Mucosa of rectum (tissue), 2 donors: ENCODE results near the gene MYH1.

ENCODE experiments used
- H3K27ac ChIP-seq, 2 donors: one replicate each; pipeline ENCODE4 v1.7.0; 2013; ENCODE audit warnings: inconsistent platforms in 2 of 2, low read depth in 2 of 2, low read length in 2 of 2
- H3K27me3 ChIP-seq, 2 donors: one replicate each; pipeline ENCODE4 v1.7.0; 2013; ENCODE audit warnings: low read length in 2 of 2; ENCODE audit not compliant: control insufficient read depth in 2 of 2, insufficient read depth in 2 of 2
- H3K36me3 ChIP-seq, 2 donors: one replicate each; pipeline ENCODE4 v1.7.0; 2013; ENCODE audit warnings: low read length in 2 of 2; ENCODE audit not compliant: control insufficient read depth in 2 of 2, insufficient read depth in 2 of 2
- H3K4me1 ChIP-seq, 2 donors: one replicate each; pipeline ENCODE4 v1.7.0; 2013; ENCODE audit warnings: low read length in 2 of 2, mild to moderate bottlenecking in 1 of 2; ENCODE audit not compliant: control insufficient read depth in 2 of 2, insufficient read depth in 2 of 2
- H3K4me3 ChIP-seq, 2 donors: one replicate each; pipeline ENCODE4 v1.7.0; 2013; ENCODE audit warnings: low read length in 2 of 2
- H3K9ac ChIP-seq, 2 donors: one replicate each; pipeline ENCODE4 v1.7.0; 2013; ENCODE audit warnings: low read length in 2 of 2, low read depth in 1 of 2, mild to moderate bottlenecking in 1 of 2
- H3K9me3 ChIP-seq, 2 donors: one replicate each; pipeline ENCODE4 v1.7.0; 2013; ENCODE audit warnings: low read length in 2 of 2; ENCODE audit not compliant: control insufficient read depth in 2 of 2
- donor health status: healthy.
- donor health status: Normal muscosa, but diverticular disease.

MYH1 gene

GRCh38 chr17:10532026-10532425, 13.7 kb upstream of the MYH1 start:
- H3K27ac ChIP-seq, result no peak overlapping the region
- H3K27me3 ChIP-seq, result no peaks in the 10 kb centered on the region
- no peak overlapping the region for H3K9ac ChIP-seq
- no peaks in the 10 kb centered on the region for H3K4me1 ChIP-seq
- no peaks in the 10 kb centered on the region for H3K9me3 ChIP-seq
- no peaks in the 10 kb centered on the region for H3K36me3 ChIP-seq
- H3K4me3 ChIP-seq, result no peak overlapping the region

DNA sequence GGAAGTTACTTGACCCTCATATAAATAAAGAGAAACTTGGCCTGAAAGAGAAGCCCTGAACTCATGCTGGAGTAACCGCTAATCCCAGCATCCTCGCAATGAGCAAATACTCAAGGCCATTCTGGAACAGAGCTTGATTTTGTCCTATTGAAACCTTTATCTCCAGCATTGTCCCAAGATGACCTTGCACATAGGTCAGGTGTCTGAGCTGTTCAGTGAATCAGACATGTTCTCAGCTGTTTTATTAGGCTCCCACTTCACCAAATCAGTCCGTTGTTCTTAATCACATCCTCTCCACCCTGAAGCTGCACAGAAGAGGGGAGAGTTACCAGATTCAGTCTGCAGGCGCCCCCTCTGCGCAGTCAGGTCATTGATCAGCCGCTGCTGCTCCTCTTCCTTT, 9.1 kb upstream of the MYH1 start:
- Histone ChIP-seq H3K4me3 (no peak overlapping the region), H3K9ac (no peak overlapping the region), H3K27me3 (no peaks in the 10 kb centered on the region), H3K9me3 (no peaks in the 10 kb centered on the region), H3K27ac (no peak overlapping the region), H3K4me1 (no peaks in the 10 kb centered on the region), H3K36me3 (no peaks in the 10 kb centered on the region)

- Histone ChIP-seq H3K27me3 (no peaks in the 10 kb centered on the region), H3K9me3 (no peaks in the 10 kb centered on the region), H3K9ac (no peak overlapping the region), H3K27ac (no peak overlapping the region), H3K36me3 (no peaks in the 10 kb centered on the region), H3K4me1 (no peaks in the 10 kb centered on the region), H3K4me3 (no peak overlapping the region)
Observed at GRCh38 chr17:10526517-10526916, 8.2 kb upstream of the MYH1 start.

- Histone ChIP-seq H3K36me3 (no peaks in the 10 kb centered on the region), H3K4me3 (no peak overlapping the region), H3K27ac (no peak overlapping the region), H3K9ac (no peak overlapping the region), H3K27me3 (no peaks in the 10 kb centered on the region), H3K9me3 (no peaks in the 10 kb centered on the region), H3K4me1 (no peaks in the 10 kb centered on the region)
Observed at GRCh38 chr17:10523064-10523463, 4.7 kb upstream of the MYH1 start.

GRCh38 chr17:10521949-10522348, 3.6 kb upstream of the MYH1 start:
- no peaks in the 10 kb centered on the region for H3K27me3 ChIP-seq
- no peaks in the 10 kb centered on the region for H3K4me1 ChIP-seq
- H3K27ac ChIP-seq, result no peak overlapping the region
- H3K9me3 ChIP-seq, result no peaks in the 10 kb centered on the region
- H3K4me3 ChIP-seq, result no peak overlapping the region
- H3K9ac ChIP-seq, result no peak overlapping the region
- H3K36me3 ChIP-seq, result no peaks in the 10 kb centered on the region

- Histone ChIP-seq H3K9me3 (no peaks in the 10 kb centered on the region), H3K27me3 (no peaks in the 10 kb centered on the region), H3K4me3 (no peak overlapping the region), H3K4me1 (no peaks in the 10 kb centered on the region), H3K27ac (no peak overlapping the region), H3K9ac (no peak overlapping the region), H3K36me3 (no peaks in the 10 kb centered on the region)
Observed at GRCh38 chr17:10516638-10517037, 1.7 kb downstream of the MYH1 start.

GRCh38 chr17:10516065-10516464, 2.3 kb downstream of the MYH1 start:
- H3K4me3 ChIP-seq, result no peak overlapping the region
- H3K9ac ChIP-seq, result no peak overlapping the region
- no peak overlapping the region for H3K27ac ChIP-seq
- no peaks in the 10 kb centered on the region for H3K36me3 ChIP-seq
- no peaks in the 10 kb centered on the region for H3K9me3 ChIP-seq
- H3K27me3 ChIP-seq, result no peaks in the 10 kb centered on the region
- H3K4me1 ChIP-seq, result no peaks in the 10 kb centered on the region

- Histone ChIP-seq H3K27me3 (no peaks in the 10 kb centered on the region), H3K9ac (no peak overlapping the region), H3K4me1 (no peaks in the 10 kb centered on the region), H3K27ac (no peak overlapping the region), H3K4me3 (no peak overlapping the region), H3K36me3 (no peaks in the 10 kb centered on the region), H3K9me3 (no peaks in the 10 kb centered on the region)
Observed at GRCh38 chr17:10513299-10514067, 4.9 kb downstream of the MYH1 start.

DNA sequence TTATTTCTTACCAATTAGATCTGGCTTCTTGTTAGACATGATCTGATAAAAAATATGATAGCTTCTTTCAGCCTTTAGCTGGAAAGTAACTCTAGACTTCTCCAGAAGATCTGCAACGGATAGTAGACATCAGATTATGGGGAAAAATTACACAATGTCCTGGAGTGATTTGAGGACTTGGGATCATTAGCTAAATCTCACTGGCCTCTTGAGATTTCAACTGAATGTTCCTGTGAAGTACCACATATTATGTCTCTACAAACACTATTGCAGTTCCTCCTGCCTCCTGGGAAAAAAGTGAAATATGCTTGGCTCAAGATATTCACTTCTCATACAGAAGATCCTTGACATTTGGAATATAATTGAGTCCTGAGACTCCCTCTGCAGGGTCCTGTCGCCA, 5.5 kb downstream of the MYH1 start:
- no peaks in the 10 kb centered on the region for H3K36me3 ChIP-seq
- H3K9me3 ChIP-seq, result no peaks in the 10 kb centered on the region
- H3K27ac ChIP-seq, result no peak overlapping the region
- H3K4me1 ChIP-seq, result no peaks in the 10 kb centered on the region
- no peak overlapping the region for H3K9ac ChIP-seq
- H3K27me3 ChIP-seq, result no peaks in the 10 kb centered on the region
- H3K4me3 ChIP-seq, result no peak overlapping the region

DNA sequence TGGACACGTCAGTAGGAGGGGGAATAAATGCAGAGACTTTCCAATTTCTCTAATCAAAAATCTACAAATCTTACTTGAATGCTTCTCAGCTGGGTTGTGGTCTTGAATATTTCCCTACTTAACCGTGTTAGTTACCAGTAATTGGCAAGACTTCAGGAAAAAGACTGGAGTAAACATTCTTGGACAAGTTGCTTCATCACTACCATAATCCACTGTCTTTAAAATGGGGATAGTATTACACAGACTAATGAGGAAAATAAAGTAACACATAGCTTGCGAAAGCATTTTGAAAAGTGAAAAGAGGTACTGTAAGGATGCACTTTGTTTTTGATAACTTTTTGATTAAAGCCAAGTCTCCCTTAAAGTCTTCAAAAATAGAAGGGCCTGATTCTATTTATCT, 18.4 kb downstream of the MYH1 start:
- no peak overlapping the region for H3K9ac ChIP-seq
- H3K36me3 ChIP-seq, result no peaks in the 10 kb centered on the region
- H3K27ac ChIP-seq, result no peak overlapping the region
- H3K9me3 ChIP-seq, result no peaks in the 10 kb centered on the region
- no peaks in the 10 kb centered on the region for H3K4me1 ChIP-seq
- no peaks in the 10 kb centered on the region for H3K27me3 ChIP-seq
- no peak overlapping the region for H3K4me3 ChIP-seq
